Body of pancreas (tissue), 4 donors: ENCODE results near the gene SH3BP1. TPM values are rescaled to one million over a fixed set of nuclear protein-coding genes. Genes with fewer than 3 reads are reported as not detected.

Source experiments
- ATAC-seq: fragments of 150-250 bp; one replicate; pipeline ENCODE4 v1.9.1; 2016
- DNase-seq, 4 donors: peaks; one replicate each; pipeline ENCODE4 v3.0.0-alpha.2; 2019
- H3K27ac ChIP-seq, 4 donors: fragments of 200-600 bp; sonication (generic); 1 replicate in 3 of 4; 2 replicates in 1 of 4; pipeline versions ENCODE4 v1.5.1 to v1.6.1; 2016 to 2019; ENCODE audit warnings: mild to moderate bottlenecking in 1 of 4, mixed read lengths in 1 of 4, moderate library complexity in 1 of 4
- H3K27me3 ChIP-seq, 2 donors: fragments of 200-600 bp; sonication (generic); one replicate each; pipeline ENCODE4 v1.6.0; 2016; ENCODE audit warnings: mild to moderate bottlenecking in 1 of 2
- H3K36me3 ChIP-seq, 2 donors: fragments of 200-600 bp; sonication (generic); replicated peaks in 1 of 2; 2 replicates each; pipeline ENCODE4 v1.5.1; 2016; ENCODE audit warnings: low read depth in 2 of 2; ENCODE audit not compliant: insufficient read depth in 1 of 2
- H3K4me1 ChIP-seq: fragments of 200-600 bp; sonication (generic); one replicate; pipeline ENCODE4 v1.6.0; 2016
- H3K4me3 ChIP-seq, 2 donors: fragments of 200-600 bp; sonication (generic); 1 replicate in 1 of 2; 2 replicates in 1 of 2; pipeline ENCODE4 v1.5.1; 2016 to 2019
- H3K9me3 ChIP-seq, 3 donors: fragments of 200-600 bp; sonication (generic); 1 replicate in 2 of 3; 2 replicates in 1 of 3; pipeline ENCODE4 v1.5.1; 2016
- CTCF ChIP-seq, 7 experiments: fragments of 450-650 bp in 4 of 7; fragments of 200-600 bp in 3 of 7; sonication (generic) in 3 of 7; IDR thresholded peaks; one replicate each; pipeline ENCODE4 v1.5.1; 2016 to 2019; ENCODE audit warnings: antibody characterized with exemption in 7 of 7
- POLR2A ChIP-seq, 3 donors: fragments of 450-650 bp; IDR thresholded peaks; one replicate each; pipeline ENCODE4 v1.6.1; 2016; ENCODE audit warnings: antibody characterized with exemption in 3 of 3, mild to moderate bottlenecking in 2 of 3
- WGBS, 2 donors: methylation state at CpG; one replicate each; pipeline ENCODE4 v1.1.5; 2017; 5-methylcytosine and 5-hydroxymethylcytosine counted together
- intact Hi-C: fragments of 100-400 bp; cut with DNase I; formaldehyde crosslinking; loops from one replicate; pipeline ENCODE4 v1.15.1; 2023
- total RNA-seq, 2 donors: library from RNA; depleted of rRNA; stranded (reverse); fragments of >200 nt; gene quantifications; one replicate each; pipeline ENCODE4 v1.1.0, GENCODE V29; 2016

The SH3BP1 gene
- total RNA-seq, 2 donors from 2014 or later, result 2.0 to 40.0 TPM

DNA sequence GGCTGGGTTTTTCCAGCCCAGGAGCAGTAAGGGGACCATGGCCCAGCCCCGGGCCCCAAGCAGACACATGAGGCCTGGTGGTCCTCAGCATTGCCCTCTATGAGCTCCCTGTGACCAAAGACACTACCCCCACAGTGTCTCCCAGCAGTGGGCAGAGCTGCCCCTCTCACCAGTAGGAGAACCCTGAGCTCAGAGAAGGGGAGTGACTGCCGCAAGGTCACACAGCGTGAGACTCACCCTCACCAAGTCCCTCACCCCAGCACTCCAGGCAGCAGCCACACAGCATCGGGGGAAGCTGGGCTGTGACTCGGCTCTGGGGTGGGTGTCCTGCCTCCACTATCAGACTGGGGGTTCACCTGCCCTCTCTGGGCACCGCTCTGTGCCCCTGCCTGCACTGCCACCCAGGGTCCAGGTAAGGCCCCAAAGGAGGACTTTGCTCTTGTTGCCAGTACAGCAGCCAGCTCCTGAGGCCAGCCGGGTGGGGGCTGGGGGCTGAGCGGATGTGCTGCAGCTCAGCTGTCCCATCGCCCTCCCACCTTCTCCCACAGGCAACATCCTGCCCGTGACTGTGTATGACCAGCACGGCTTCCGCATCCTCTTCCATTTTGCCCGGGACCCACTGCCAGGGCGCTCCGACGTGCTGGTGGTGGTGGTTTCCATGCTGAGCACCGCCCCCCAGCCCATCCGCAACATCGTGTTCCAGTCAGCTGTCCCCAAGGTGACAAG is 7.9 kb upstream of the SH3BP1 start:
- ATAC-seq (no peak), DNase-seq (no peak)
- TF ChIP-seq POLR2A (IDR thresholded peaks at IDR 0.05), result no peak
- TF ChIP-seq CTCF (IDR thresholded peaks at IDR 0.05), result no peak
- intact Hi-C loops, result no loop called here
- H3K27ac ChIP-seq, result no peak overlapping the region
- 91% methylated on average over 18 of the region's 19 CpGs; no CpG with 5 or more reads in 1 of the 2 donors for WGBS, 2 donors
- H3K9me3 ChIP-seq, result no peaks in the 10 kb centered on the region
- H3K4me3 ChIP-seq, result no peak overlapping the region
- peaks cover 13% of the 10 kb centered on the region for H3K4me1 ChIP-seq
- H3K36me3 ChIP-seq, result peaks cover 3 to 11% of the 10 kb centered on the region in 2 donors
- H3K27me3 ChIP-seq, result no peaks in the 10 kb centered on the region

- H3K4me1 ChIP-seq, result peaks cover 13% of the 10 kb centered on the region
- ATAC-seq (no peak), DNase-seq (no peak)
- H3K9me3 ChIP-seq, result no peaks in the 10 kb centered on the region
- TF ChIP-seq CTCF (IDR thresholded peaks at IDR 0.05) (no peak), POLR2A (IDR thresholded peaks at IDR 0.05) (no peak)
- H3K27ac ChIP-seq, result peak overlapping the region in 2 of 4 donors; percentile 63 to 68
- WGBS, 2 donors, result 77 to 93% methylated on average over 5 to 11 of the region's 14 CpGs
- intact Hi-C loops, result no loop called here
- peaks cover 3 to 11% of the 10 kb centered on the region in 2 donors for H3K36me3 ChIP-seq
- no peak overlapping the region for H3K4me3 ChIP-seq
- no peaks in the 10 kb centered on the region for H3K27me3 ChIP-seq
Observed at GRCh38 chr22:37632174-37633088, 7.0 kb upstream of the SH3BP1 start.

DNA sequence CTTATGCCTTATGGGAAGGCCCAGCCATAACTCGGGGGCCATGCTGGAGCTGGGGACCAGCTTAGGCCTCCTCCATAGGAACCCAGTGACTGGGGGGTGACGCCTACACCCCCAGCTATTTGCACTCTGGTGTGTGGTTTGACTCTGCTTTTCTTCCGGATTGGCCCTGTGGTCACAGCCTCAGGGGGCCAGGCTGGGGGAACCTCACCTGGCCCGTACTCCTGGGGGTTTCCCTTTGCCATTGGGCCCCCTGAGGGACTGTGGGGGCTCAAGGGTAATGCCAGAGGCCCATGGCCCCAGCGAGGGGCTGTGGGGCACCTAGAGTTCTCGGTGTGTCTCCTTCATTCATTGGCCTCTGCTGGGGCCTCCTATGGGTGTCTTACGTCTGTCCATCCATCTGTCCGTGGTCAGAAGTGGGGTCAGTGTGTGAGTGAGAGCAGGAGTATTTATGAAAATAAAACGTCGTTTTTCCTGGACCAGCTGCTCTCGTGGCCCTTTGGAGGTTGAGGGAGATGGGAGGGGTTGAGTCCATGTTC is 6.3 kb upstream of the SH3BP1 start:
- intact Hi-C loops, result no loop called here
- Histone ChIP-seq H3K27ac (peak overlapping the region in 2 of 4 donors; percentile 63 to 68), H3K4me1 (peaks cover 13% of the 10 kb centered on the region), H3K9me3 (no peaks in the 10 kb centered on the region), H3K4me3 (no peak overlapping the region), H3K27me3 (no peaks in the 10 kb centered on the region), H3K36me3 (peaks cover 3 to 11% of the 10 kb centered on the region in 2 donors)
- WGBS, 2 donors, result 64 to 78% methylated on average over 7 to 11 of the region's 11 CpGs
- no peak for TF ChIP-seq POLR2A (IDR thresholded peaks at IDR 0.05)
- no peak for TF ChIP-seq CTCF (IDR thresholded peaks at IDR 0.05)
- DNase-seq (no peak), ATAC-seq (no peak)

DNA sequence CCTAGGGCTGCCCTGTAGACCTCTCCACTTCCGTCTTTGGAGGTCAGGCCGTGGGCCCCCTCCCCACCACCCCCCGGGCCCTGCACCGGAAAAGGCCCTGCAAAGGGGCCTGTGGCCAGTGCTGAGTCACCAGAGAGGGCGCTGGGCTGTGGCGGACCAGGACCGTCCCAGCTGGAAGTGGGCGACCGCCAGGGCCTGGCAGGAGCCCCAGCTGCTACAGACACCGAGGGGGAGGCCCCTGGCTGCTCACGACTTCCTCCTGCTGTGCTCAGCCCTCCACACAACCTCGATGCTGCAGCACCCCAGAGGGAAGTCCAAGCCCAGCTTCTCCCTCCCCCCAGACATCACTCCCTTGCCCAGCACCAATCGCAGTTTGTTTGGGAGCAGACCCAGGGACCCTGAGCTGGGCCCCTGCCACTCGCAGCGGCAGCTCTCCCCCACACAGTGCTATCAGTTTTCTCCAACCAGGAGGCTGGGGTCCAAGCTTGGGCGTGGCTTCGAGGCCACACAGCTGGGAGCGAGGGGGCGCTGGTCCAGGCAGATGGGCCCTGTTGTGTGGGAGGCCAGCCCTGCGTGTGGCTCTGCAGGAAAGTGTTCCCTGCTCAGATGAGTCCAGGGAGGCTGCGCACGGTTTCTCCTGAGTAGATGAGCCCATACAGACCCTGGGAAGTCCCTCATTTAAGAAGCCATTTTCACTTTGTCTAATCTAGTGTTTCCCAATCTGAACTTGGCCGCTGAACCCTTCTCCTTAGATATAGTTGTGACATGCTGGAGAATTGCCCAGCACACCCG is 5.6 kb upstream of the SH3BP1 start:
- H3K4me1 ChIP-seq, result peaks cover 14% of the 10 kb centered on the region

More for the DNA sequence above, 5.6 kb upstream of the SH3BP1 start:
- Histone ChIP-seq H3K27ac (peak overlapping the region in 2 of 4 donors; percentile 63 to 68), H3K27me3 (no peaks in the 10 kb centered on the region), H3K4me3 (no peak overlapping the region), H3K36me3 (peaks cover 3 to 11% of the 10 kb centered on the region in 2 donors), H3K9me3 (no peaks in the 10 kb centered on the region)
- peak in 1 of 7 experiments; percentile 8 for TF ChIP-seq CTCF (IDR thresholded peaks at IDR 0.05)
- peak in 1 of 3 donors; percentile 30 for TF ChIP-seq POLR2A (IDR thresholded peaks at IDR 0.05)
- 37 to 48% methylated on average over 3 to 18 of the region's 24 CpGs for WGBS, 2 donors
- intact Hi-C loops, result no loop called here
- DNase-seq, result peak; percentile 50 to 83 (median 66)
- peak; percentile 54 for ATAC-seq
